Neural progenitor cell (in vitro differentiated cells): ENCODE measurements around the gene SMURF1.

Experiments used
- CTCF ChIP-seq: fragments of 200-600 bp; sonication (generic); IDR thresholded peaks from 2 replicates; pipeline ENCODE4 v1.5.1; 2017; ENCODE audit warnings: antibody characterized with exemption, mild to moderate bottlenecking
- EZH2 ChIP-seq: fragments of 200-600 bp; sonication (generic); IDR thresholded peaks from 2 replicates; pipeline ENCODE4 v1.6.1; 2017; ENCODE audit warnings: antibody characterized with exemption, mild to moderate bottlenecking, moderate library complexity
- EZH2phosphoT487 ChIP-seq: fragments of 200-600 bp; sonication (generic); IDR thresholded peaks from 2 replicates; pipeline ENCODE4 v1.6.1; 2017; ENCODE audit warnings: antibody characterized with exemption

- no peak for TF ChIP-seq CTCF
- no peak for TF ChIP-seq EZH2
- TF ChIP-seq EZH2phosphoT487: no peak
These were observed 33.3 kb upstream of the SMURF1 start for GRCh38 chr7:99177165-99177564.
